Raji (cell line): Measurements from ENCODE around the gene PCDH7.

Experiments
- POLR2A ChIP-seq: IDR thresholded peaks from 2 replicates; pipeline ENCODE4 v1.6.1; 2011; ENCODE audit warnings: low read depth, low read length, control low read depth; ENCODE audit not compliant: insufficient read depth

Gene PCDH7

DNA sequence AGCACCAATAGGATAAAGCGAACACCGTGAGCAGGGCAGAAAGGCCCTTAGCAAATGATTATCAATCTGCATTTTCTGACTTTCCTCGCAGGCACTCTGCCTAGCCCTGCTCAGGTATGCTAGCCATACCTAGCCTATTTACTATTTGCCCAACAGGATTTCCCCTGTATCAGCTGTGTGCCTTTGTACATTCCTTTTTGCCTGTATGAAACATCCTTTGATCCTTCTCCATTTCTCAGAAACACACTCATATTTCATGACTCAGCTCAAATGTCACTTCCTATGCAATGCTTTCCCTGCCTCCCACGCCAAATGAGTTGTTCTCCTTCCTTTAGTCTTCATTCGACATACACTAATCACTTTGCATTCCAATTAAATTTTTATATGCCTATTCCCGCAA lies 37.2 kb downstream of the PCDH7 start:
- TF ChIP-seq POLR2A = no peak

DNA sequence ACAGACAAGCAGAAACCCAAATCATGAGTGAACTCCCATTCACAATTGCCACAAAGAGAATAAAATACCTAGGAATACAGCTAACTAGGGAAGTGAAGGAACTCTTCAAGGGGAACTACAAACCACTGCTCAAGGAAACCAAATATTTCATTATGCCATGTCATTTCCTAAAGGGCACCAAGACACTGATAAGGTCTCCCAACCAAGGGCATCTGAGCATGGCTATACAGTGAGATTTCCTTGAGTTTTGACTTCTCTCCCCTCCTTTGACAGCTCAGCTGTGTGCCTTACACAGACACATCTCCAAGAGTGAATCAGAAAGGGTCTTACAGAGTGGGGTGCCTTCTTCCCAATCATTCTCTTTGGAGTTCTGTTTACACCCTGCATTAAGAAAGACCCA lies 40.4 kb downstream of the PCDH7 start:
- no peak for TF ChIP-seq POLR2A

DNA sequence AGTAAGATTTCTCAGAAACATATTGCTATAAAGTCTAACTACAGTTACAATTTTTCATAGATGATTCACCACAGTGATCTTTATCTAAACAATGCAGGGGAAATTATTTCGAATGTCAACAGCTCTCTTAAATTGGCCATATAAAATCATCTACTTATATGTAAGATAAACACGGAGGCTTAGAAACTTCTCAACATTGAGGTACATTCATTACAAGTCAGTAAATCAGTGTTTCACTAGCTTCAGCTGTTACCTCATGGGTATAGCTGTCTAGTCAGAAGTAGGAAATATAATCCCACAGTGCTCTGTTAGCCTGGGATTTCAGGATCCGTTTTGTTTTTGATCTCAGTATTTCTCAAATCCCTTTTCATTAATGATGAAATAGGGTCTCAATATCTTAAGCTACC lies 43.2 kb downstream of the PCDH7 start:
- TF ChIP-seq POLR2A = no peak

DNA sequence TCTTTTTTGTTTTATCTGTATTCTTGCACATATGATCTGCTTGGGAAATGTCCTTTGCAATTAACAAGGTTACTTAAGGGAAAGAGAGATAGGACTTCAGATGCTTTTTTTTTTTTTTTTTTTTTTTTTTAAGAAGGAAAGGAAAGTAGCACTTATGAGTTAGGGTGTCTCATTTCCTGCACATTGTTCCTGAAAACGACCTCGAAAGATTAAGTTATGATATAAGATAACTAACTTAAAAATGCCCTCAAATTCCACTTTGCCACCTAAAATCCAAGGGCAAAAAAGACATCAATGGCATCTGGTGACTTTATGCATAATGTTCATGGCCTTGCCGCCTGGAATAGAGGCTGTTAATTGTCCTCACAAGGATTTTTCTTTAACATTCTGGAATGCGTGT lies 44.9 kb downstream of the PCDH7 start:
- TF ChIP-seq POLR2A = no peak

DNA sequence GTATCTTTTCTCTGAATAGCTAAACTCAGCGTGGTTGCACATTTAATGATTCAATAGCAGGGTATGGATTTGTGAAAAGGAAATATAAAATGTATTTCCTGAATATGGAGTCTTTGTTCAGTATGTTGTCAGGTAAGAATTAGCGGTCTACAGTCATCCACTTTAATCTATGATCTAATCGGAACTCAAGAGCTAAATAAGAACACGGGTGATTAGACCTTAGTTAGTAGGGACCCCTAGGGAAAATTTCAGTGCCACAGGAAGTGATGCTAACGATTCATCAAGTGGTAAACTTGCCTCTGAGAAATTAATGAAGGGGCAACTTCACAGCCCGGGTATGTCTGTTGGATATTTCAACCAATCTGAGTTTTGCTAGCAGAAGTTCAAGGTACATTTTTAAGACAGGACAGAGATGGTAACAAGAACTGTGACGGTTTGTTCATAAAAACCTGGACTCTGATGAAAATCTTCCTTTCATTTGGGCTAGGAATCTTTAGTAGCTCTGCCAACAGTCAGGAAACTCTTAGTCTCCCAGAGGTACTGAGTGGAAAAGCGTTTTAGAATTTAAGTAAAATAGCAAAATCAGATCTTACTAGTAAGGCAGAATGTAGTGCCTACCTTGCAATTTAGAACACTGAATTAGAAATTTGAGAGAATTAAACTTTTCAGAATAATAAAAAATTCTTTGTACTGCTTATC lies 47.1 kb downstream of the PCDH7 start:
- no peak for TF ChIP-seq POLR2A

DNA sequence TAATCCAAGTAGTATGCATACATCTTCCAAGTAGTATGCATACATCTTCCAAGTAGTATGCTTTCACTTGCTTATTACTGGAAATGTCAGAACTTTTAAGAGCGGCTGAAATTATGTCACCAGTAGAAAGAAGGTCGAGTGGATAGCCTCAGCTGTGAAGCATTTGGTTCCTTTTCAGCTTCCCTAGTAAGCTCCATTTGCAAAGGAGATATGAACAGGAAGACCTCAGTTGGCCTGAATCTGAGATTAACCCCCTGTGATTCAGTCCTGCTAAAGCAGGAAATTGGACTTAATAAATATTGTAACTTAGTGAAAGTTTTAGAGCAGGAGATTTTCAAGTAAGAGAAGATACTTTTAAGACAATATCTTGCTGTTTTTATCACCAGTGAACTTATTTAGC lies 48.1 kb downstream of the PCDH7 start:
- TF ChIP-seq POLR2A = no peak

DNA sequence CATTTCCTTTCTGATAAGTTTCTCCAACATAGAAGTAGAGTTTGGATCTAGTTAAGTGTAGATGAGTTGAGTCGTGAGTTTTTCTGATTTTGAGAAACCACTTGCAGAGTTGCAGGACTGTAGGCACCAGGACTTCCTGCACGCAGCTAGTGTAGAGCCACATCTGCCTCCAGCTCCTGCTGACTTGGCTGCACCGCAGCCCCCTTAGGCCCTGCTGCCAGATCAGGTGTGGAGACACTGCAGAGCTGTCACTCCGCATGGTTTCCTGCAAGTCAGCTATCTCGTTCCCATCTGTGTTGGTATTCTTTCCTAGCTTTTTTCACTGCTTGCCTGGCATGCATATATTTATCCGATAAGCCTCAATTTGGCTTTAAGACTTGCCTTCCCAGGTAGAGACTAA lies 48.9 kb downstream of the PCDH7 start:
- no peak for TF ChIP-seq POLR2A

DNA sequence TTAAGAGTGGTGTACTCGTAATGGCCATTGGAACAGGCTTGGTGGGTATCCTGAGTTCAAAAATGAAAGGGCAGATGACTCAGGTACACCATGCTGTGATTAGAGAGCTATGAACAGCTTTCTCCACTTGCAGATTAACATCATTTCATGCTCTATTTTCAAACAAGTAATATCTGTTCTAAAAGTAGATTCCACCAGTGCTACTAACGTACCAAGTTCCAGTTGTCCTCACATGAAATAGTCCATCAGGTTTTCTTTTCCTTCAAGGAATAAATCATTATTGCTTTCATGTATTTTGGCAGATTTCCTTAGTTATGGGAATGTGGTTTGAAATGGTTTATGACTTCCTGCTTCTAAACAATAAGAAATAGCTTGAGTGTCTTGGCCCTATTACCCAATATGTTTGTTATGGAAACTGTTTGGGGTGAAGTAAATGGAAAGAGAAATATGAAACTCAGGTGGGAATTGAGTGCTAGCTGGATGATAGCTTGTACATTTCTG lies 49.9 kb downstream of the PCDH7 start:
- no peak for TF ChIP-seq POLR2A

DNA sequence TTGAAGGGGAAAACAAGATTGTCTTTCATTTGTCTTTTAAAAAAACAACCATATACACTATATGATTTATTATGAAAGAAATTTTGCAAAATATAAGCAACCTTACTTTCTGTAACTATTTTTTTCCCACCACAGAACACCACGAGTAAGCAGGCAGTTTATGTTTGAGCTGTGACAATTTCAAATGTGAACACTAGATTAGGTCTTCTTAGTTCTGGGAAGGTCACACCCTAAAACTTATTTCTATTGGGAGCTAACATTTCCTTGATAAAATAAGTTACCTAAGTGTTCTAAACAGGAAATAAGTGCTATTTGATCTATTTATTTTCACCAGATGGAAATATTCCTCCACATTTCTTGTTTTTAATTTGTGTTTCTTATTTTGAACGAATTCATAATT lies 50.6 kb downstream of the PCDH7 start:
- TF ChIP-seq POLR2A = no peak

DNA sequence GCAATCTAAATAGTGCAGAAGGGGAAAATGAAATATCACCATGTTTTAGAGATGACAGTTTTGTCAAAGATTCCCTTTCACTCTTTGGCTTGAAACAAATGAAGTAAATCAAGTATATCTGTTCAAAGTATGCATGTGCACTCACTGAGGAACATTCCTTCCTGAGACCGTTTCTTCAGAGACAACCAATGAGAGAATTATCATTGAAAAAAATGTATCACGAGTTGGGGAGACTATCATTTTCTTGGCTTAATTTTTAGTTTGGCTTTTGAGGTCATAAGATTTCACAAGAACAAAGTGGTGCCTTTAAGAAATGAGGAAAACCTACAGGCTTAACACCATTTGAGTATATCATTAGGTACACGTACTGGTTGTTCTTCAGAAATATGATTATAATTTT lies 56.3 kb downstream of the PCDH7 start:
- TF ChIP-seq POLR2A = no peak

DNA sequence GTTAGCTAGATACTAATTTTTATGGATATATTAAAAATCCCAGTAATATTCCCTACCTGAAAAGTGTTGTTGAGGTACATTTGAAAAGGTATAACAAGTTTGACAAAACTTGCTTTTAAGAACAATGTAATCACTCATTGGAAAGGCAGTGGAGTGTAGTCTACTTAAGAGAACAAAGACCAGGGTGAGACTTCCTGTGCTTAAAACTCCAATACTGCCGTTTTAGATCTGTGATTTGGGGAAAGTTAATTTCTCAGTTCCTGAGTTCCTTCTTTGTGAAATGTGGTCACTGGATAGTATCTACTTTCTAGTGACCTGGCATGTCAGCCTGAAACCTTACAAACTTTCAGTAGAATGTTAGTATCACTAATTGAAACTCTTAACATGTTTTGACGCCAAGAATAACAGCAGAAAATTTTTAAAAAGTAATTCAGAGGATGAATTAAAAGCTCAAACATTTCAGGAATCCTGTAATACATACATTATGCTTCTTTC lies 56.8 kb downstream of the PCDH7 start:
- TF ChIP-seq POLR2A = no peak
